ENCODE results near the gene CLTC. TPM values are rescaled to one million over a fixed set of nuclear protein-coding genes. Genes with fewer than 3 reads are reported as not detected.
A peak's percentile ranks its signal among the peaks of the same experiment; 100 is the strongest.

Gene CLTC
- total and polyA plus RNA-seq, 2 experiments from 2014 or later, result 169 to 439 TPM

GRCh38 chr17:59671386-59671785, 51.7 kb downstream of the CLTC start:
- no peaks in the 10 kb centered on the region for H3K27me3 ChIP-seq (replicated peaks; ENCODE audit: insufficient read depth)
- 0 out of 2 replicates have a peak overlapping the region, but pooled peaks have one; percentile 16 for H3K27ac ChIP-seq
- H3K9me2 ChIP-seq (ENCODE audit: insufficient read depth), result no peaks in the 10 kb centered on the region
- H2AFZ ChIP-seq, result no peak overlapping the region
- H3K4me2 ChIP-seq (ENCODE audit: unreplicated experiment), result peak overlapping the region; percentile 12
- peaks cover 53% of the 10 kb centered on the region for H3K4me1 ChIP-seq (ENCODE audit: insufficient read depth)
- H3K9ac ChIP-seq, result no peak overlapping the region
- DNase-seq, result peak; percentile 44
- H3F3A ChIP-seq (ENCODE audit: insufficient read depth), result peaks cover 55% of the 10 kb centered on the region
- no peak overlapping the region for H3K4me3 ChIP-seq
- TF ChIP-seq EZH2 (IDR thresholded peaks at IDR 0.05; ENCODE audit: insufficient read depth, poor library complexity, severe bottlenecking) (no peak), EZH2phosphoT487 (IDR thresholded peaks at IDR 0.05; ENCODE audit: insufficient read depth, low read depth) (no peak)
- H3K9me3 ChIP-seq (ENCODE audit: low read depth), result no peaks in the 10 kb centered on the region
- 100% methylated on average over 1 of the region's 1 CpG for WGBS, 2 experiments (ENCODE audit: low coverage in 1 of 2, low lambda C conversion rate in 2 of 2, missing lambda C conversion rate in 2 of 2)
- 0 out of 2 replicates have a peak, but pooled peaks cover 6% of the 10 kb centered on the region for H4K20me1 ChIP-seq (ENCODE audit: insufficient read depth)
- in situ Hi-C loops (cut with MboI), result no loop called here
- peaks cover 85% of the 10 kb centered on the region for H3K79me2 ChIP-seq (ENCODE audit: insufficient read depth)
- peaks cover 72% of the 10 kb centered on the region for H3K36me3 ChIP-seq (ENCODE audit: low read depth)

GRCh38 chr17:59675231-59675630, 55.5 kb downstream of the CLTC start:
- Histone ChIP-seq H3K27me3 (replicated peaks; ENCODE audit: insufficient read depth) (no peaks in the 10 kb centered on the region), H4K20me1 (ENCODE audit: insufficient read depth) (no peaks in the 10 kb centered on the region), H3K4me1 (ENCODE audit: insufficient read depth) (peaks cover 24% of the 10 kb centered on the region), H3K36me3 (ENCODE audit: low read depth) (peaks cover 80% of the 10 kb centered on the region), H2AFZ (no peak overlapping the region), H3K9ac (no peak overlapping the region), H3K9me3 (ENCODE audit: low read depth) (no peaks in the 10 kb centered on the region), H3K9me2 (ENCODE audit: insufficient read depth) (no peaks in the 10 kb centered on the region), H3K4me2 (ENCODE audit: unreplicated experiment) (no peak overlapping the region), H3K79me2 (ENCODE audit: insufficient read depth) (peaks cover 93% of the 10 kb centered on the region), H3F3A (ENCODE audit: insufficient read depth) (peaks cover 35% of the 10 kb centered on the region), H3K4me3 (no peak overlapping the region), H3K27ac (no peak overlapping the region)
- TF ChIP-seq EZH2phosphoT487 (IDR thresholded peaks at IDR 0.05; ENCODE audit: insufficient read depth, low read depth) (no peak), EZH2 (IDR thresholded peaks at IDR 0.05; ENCODE audit: insufficient read depth, poor library complexity, severe bottlenecking) (no peak)
- DNase-seq, result no peak
- in situ Hi-C loops (cut with MboI), result no loop called here
- WGBS, 2 experiments (ENCODE audit: low coverage in 1 of 2, low lambda C conversion rate in 2 of 2, missing lambda C conversion rate in 2 of 2), result 49 to 55% methylated on average over 1 of the region's 1 CpG

GRCh38 chr17:59676716-59677115, 57.0 kb downstream of the CLTC start:
- Histone ChIP-seq H3K9me3 (ENCODE audit: low read depth) (no peaks in the 10 kb centered on the region), H3F3A (ENCODE audit: insufficient read depth) (peaks cover 41% of the 10 kb centered on the region), H2AFZ (no peak overlapping the region), H3K9me2 (ENCODE audit: insufficient read depth) (no peaks in the 10 kb centered on the region), H3K4me2 (ENCODE audit: unreplicated experiment) (no peak overlapping the region), H3K27me3 (replicated peaks; ENCODE audit: insufficient read depth) (no peaks in the 10 kb centered on the region), H3K27ac (0 out of 2 replicates have a peak overlapping the region, but pooled peaks have one; percentile 6), H3K4me3 (no peak overlapping the region), H3K9ac (no peak overlapping the region), H3K79me2 (ENCODE audit: insufficient read depth) (peaks cover 93% of the 10 kb centered on the region), H4K20me1 (ENCODE audit: insufficient read depth) (no peaks in the 10 kb centered on the region), H3K36me3 (ENCODE audit: low read depth) (peaks cover 95% of the 10 kb centered on the region), H3K4me1 (ENCODE audit: insufficient read depth) (peaks cover 14% of the 10 kb centered on the region)
- DNase-seq, result peak; percentile 37
- no peak for TF ChIP-seq EZH2phosphoT487 (IDR thresholded peaks at IDR 0.05; ENCODE audit: insufficient read depth, low read depth)
- no peak for TF ChIP-seq EZH2 (IDR thresholded peaks at IDR 0.05; ENCODE audit: insufficient read depth, poor library complexity, severe bottlenecking)
- WGBS, 2 experiments (ENCODE audit: low coverage in 1 of 2, low lambda C conversion rate in 2 of 2, missing lambda C conversion rate in 2 of 2), result 25 to 33% methylated on average over 7 of the region's 7 CpGs
- in situ Hi-C loops (cut with MboI), result no loop called here

GRCh38 chr17:59678918-59679317, 59.2 kb downstream of the CLTC start:
- H3F3A ChIP-seq (ENCODE audit: insufficient read depth), result peaks cover 60% of the 10 kb centered on the region
- H3K4me3 ChIP-seq, result no peak overlapping the region
- in situ Hi-C loops (cut with MboI), result no loop called here
- H3K27ac ChIP-seq, result no peak overlapping the region
- no peaks in the 10 kb centered on the region for H3K9me2 ChIP-seq (ENCODE audit: insufficient read depth)
- no peak for DNase-seq
- H3K4me2 ChIP-seq (ENCODE audit: unreplicated experiment), result no peak overlapping the region
- H3K4me1 ChIP-seq (ENCODE audit: insufficient read depth), result peaks cover 12% of the 10 kb centered on the region
- H3K9me3 ChIP-seq (ENCODE audit: low read depth), result no peaks in the 10 kb centered on the region
- no peaks in the 10 kb centered on the region for H4K20me1 ChIP-seq (ENCODE audit: insufficient read depth)
- TF ChIP-seq EZH2phosphoT487 (IDR thresholded peaks at IDR 0.05; ENCODE audit: insufficient read depth, low read depth) (no peak), EZH2 (IDR thresholded peaks at IDR 0.05; ENCODE audit: insufficient read depth, poor library complexity, severe bottlenecking) (no peak)
- no peak overlapping the region for H3K9ac ChIP-seq
- H3K36me3 ChIP-seq (ENCODE audit: low read depth), result peaks cover 99% of the 10 kb centered on the region
- WGBS, 2 experiments (ENCODE audit: low coverage in 1 of 2, low lambda C conversion rate in 2 of 2, missing lambda C conversion rate in 2 of 2), result 98 to 100% methylated on average over 2 of the region's 2 CpGs
- no peak overlapping the region for H2AFZ ChIP-seq
- H3K79me2 ChIP-seq (ENCODE audit: insufficient read depth), result peaks cover 93% of the 10 kb centered on the region
- no peaks in the 10 kb centered on the region for H3K27me3 ChIP-seq (replicated peaks; ENCODE audit: insufficient read depth)

Measured in GM23248 (cell line).